NCI-H1105 (cell line): ENCODE results near the gene FEN1.

Experiments used
- DNase-seq: peaks from one replicate; lab custom pipeline; 2025; lab: John Stamatoyannopoulos, UW

Gene FEN1

DNA sequence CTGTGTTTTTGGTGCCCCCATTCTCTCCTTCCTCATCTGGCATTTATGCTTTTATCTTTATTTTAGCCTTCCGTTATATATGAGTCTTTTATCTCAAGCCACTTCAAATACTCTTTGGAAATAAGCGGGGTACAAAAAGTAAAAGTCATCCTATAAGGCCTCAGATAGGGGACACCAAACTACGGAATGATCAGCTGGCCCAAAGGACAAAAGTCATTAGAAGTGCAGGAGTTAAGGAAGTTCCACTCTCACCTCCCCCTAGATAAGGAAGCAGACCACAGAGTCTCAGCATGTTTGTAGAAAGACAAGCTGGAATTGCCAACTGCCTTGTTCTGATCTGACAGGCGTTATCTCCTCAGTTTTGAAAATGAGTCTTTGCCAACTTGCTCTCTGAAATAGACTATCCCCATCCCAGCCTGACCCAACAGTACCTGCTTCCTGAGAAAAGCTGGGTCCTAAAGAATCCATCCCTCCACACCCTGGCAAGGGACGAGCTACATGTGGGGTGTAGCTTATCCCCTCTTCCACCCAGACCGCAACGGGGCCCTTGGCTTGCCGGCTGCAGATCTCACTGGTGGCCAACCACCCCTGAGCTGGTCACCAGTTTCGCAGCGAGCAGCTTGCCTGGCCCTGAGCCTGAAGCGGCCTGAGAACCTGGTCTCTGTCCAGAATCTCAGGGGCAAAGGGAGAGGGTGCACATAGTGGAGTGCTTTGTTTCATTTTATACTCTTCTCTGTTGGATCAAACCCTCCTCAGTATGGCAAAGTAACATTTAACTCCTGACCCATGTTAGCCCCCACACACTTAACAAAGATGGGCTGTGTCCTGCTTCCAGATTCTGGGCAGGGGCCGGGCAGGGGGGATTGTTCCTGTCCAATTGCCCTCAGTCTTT lies 49.2 kb downstream of the FEN1 start:
- no peak for DNase-seq

GRCh38 chr11:61842528-61842820 lies 49.8 kb downstream of the FEN1 start:
- DNase-seq, result no peak

- DNase-seq, result no peak
These were observed 52.3 kb downstream of the FEN1 start for GRCh38 chr11:61844909-61845565.

DNA sequence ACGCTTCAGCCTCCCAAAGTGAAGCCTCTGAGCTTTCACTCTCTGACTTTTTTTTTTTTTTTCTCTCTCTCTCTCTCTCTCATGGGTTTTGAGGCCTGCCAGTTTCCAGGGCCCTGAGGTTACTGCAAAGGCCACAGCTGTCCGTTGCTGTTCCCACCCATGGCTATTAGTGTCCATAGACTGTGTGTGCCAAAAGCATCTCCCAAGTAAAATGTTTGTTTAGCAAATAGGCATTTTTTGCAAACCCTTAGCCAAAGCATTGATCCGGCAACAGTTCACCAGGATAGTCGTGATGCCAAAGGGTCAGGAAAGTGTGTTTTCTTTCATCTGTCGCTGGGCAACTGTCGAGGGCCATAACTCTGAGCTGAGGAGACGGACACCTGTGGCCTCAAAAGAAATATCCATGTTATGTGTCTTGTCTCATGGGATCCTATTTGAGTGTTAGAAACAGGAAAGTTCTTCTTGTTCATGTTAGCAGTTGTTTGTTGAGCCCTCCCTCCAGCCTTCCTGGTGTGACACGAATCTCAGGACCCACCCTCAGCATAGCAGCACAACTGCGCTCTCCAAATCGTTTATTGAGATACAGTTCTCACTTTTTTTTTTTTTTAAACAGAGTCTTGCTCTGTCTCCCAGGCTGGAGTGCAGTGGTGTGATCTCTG lies 53.8 kb downstream of the FEN1 start:
- no peak for DNase-seq
